ENCODE results near the gene PRDM16.

Gene PRDM16

GRCh38 chr1:3032371-3033039 lies 36.5 kb upstream of the PRDM16 start:
- no peak for DNase-seq

DNA sequence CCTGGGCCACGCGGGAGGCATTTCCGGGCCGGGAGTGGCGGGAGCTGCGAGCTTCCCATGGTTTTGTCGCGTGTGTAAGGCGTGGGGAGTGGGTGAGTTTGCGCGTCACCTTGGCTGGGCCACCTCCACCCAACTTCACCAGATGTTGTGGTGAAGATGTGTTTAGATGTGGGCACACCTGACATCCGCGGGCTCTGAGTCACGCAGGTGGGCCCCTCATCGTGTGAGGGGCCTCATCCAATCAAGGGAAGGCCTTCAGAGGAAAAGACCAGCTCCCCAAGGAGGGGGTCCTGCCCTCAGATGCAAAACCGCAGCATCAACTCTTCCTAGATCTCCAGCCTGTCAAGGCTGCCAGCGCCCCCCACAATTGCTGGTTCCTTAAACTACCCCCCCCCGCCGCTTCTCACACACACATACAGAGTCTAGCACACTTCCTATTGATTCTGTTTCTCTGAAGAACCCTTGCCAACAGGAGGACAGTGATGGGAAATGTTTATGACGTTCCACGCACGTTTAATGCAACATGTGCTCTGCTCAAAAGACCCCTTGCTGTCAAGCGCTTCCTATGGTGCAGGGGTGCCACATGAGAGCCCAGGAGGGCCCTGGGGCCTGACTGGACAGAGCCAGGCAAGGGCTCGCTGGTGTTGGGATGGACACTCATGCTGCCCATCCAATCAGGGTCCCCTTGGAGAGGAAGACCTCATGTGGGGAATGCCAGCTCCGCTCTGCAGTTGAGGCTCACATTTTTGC lies 35.8 kb upstream of the PRDM16 start:
- DNase-seq: no peak

- no peak for DNase-seq
Measured at GRCh38 chr1:3033790-3034090, 35.3 kb upstream of the PRDM16 start.

- DNase-seq: no peak
Measured at GRCh38 chr1:3034162-3034561, 34.8 kb upstream of the PRDM16 start.

- DNase-seq: no peak
Measured at GRCh38 chr1:3034728-3035562, 34.1 kb upstream of the PRDM16 start.

DNA sequence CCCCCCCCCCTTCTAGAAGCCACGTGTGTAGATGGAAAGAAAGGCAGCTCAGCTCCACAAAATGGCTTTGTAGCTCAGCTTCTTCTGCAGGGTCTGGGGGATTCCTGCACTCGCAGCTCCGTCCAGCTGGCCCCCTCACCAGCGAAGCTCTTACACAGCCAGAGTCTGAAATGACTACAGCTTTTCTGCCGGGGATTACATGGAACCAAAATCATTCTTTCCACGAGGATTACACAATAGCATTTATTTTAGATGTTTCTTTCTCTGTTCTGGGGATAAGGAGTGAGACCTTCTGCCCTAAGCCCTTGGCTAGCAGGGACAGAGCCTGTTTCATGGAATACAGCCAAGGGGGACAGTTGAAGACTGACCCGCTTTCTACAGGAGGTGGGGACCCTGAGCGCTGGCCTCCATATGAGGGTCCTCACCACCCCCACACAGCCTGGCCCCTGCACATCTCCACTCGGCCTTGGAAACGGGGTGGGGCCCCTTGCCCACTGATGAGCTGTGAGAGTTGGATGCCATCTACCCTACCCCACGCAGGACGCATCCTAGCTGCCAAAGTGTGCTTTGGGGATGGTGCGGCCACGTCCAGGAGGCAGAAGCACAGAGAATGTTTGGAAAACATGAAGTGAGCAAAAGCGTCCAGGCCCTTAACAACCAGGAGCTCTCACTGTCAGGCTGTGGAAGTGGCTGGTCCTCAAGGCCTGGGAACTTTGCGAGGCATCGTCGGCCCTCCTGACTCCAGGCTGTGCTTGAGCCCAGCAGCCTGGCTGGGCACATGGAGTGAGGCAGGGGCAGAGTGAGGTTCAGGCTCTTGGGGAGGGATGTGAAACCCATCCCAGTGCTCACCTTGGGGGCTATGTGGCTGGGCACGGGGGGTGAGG lies 33.2 kb upstream of the PRDM16 start:
- no peak for DNase-seq

DNA sequence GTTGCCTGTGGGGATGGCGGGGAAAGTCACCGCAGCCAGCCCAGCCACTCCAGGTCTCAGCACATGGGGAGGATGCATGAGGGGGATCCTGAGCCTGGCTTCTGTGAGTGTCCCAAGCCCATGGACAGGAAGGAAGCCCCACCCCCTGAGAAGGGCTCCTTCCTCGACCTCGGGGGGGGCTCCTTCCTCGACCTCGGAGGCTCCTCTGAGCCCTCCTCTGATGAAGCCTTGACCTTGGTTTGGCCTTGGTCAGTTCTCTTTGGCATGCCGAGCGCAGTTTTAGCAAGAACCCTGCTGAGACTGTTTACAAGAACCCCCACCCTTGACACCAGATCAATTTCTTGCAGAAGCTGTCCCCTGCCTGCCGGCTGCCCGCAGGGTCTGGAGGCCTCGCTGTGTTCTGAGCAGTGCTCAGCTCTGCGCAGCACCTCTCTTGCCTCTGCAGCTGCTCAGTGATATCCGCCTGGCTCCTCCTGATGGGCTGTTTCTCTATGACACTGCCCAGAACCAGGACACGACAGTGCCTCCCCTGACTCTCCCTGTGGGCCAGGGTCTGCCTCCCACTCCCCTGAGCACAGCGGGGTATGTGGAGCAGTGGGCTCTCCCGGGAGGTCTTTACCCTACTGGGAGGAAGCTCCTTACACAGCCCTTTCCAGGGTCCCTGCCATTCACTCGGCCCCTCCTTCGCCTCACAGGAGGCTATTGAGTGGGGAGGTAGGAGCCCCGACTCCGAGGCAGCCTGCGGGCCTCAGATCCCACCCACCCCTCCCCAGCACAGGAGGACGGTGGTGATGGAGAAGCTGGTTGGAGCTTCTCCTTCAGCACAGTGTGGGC lies 32.3 kb upstream of the PRDM16 start:
- DNase-seq: no peak

DNA sequence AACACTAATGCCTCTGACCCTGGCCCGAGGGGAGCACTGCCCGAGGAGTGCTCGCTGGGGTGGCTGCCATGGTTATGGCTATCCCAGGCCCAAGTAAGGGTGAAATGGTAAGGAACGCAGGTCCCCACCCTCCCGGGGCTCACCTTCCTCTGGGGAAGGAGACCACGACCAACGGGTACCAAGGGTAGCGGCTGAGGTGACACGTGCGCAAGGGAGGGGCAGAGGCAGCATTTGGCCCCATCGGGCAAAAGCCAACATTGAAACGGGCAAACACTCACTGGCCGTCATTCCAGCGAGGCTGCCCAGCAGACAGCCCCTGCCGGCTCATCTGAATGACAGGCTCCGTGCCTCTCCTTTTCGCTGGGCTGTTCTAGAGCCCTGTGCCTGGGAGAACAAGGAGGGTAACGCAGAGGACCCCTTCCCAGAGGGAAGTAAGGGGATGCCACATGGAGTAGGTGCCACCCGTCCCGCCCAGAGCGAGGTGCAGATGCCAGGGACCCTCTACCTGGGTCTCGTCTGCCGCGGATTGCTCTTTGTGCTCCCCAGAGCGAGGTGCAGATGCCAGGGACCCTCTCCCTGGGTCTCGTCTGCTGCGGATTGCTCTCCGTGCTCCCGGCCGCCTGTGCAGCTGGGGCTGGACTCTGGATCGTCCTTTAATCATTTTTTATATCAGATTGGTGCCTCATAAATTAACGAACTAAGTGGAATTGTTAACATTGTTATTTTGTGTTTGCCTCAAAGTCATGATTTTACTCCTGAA lies 31.5 kb upstream of the PRDM16 start:
- no peak for DNase-seq

DNA sequence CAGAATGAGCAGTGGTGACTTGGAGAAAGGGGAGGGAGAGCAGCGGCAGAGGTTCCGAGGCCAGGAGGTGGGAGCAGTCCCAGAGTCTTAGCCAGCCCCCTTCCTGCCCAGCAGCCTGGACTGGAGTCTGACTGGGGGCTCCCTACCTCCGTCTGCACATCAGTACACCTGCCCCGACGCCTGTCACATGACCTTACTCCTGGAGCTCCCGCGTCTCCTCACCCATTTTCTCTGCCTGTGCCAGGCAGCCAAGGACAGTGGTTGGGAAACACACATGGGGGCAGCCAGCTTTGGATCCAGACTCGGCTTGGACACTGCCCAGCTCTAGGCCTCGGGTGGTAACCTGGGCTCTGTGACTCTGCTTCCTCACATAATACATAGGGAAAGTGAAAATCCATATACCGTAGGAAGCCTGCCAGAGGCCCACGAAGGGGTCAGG lies 30.9 kb upstream of the PRDM16 start:
- no peak for DNase-seq

- no peak for DNase-seq
Measured at GRCh38 chr1:3038571-3039181, 30.3 kb upstream of the PRDM16 start.

GRCh38 chr1:3040004-3040403 lies 29.0 kb upstream of the PRDM16 start:
- no peak for DNase-seq

- DNase-seq: no peak
Measured at GRCh38 chr1:3042481-3042880, 26.5 kb upstream of the PRDM16 start.

- DNase-seq: no peak
Measured at GRCh38 chr1:3049164-3049563, 19.8 kb upstream of the PRDM16 start.

DNA sequence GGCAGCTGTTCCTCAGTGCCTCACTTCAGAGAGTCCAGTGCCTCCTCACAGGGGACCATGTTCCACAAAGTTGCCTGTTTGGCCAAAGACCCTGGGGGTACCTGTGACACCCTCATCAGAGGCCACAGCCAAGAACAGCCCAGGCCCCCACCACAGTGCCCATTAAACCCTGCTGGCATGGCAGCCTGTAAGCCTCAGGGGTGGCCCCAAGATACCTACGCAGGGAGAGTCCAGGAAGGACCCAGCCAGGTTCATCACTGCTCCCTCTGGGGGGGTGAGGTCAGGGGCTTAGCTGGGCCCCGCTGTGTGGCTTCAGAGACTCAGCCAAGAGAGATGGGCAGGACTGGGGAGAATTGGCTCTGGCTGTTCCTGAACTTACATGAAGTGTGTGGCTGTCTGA lies 19.1 kb upstream of the PRDM16 start:
- DNase-seq: no peak

GRCh38 chr1:3050603-3051002 lies 18.4 kb upstream of the PRDM16 start:
- no peak for DNase-seq

- DNase-seq: no peak
Measured at GRCh38 chr1:3051270-3052268, 17.4 kb upstream of the PRDM16 start.

- no peak for DNase-seq
Measured at GRCh38 chr1:3052501-3052900, 16.5 kb upstream of the PRDM16 start.

GRCh38 chr1:3053366-3053980 lies 15.5 kb upstream of the PRDM16 start:
- no peak for DNase-seq

DNA sequence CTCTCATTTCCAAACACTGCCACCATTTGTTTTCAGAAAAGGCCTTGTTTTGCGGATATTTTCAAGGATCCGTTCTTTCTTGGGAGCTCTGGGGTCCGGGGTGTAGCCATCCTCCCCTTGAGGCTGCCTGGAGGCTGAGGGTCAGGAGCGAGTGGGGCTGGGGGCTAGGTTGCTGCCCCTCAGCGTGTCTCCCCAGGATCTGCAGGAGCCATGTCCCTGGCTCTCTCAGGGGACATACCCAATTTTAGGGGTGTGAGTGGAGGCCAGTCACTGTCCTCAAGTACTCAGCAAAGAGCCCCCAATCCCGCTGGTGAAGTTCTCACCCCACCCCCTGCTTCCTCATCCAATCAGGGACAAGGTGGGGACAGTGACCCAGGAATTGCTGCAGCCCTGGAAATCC lies 15.0 kb upstream of the PRDM16 start:
- DNase-seq: no peak

Data from fibroblast of skin of scalp (primary cell).